GM23248 (cell line): ENCODE data around the gene DENND6B. TPM values are rescaled to one million over a fixed set of nuclear protein-coding genes. Genes with fewer than 3 reads are reported as not detected.

ENCODE experiments used
- DNase-seq: peaks from one replicate; pipeline ENCODE4 v3.0.0-alpha.2; 2015
- H2AFZ ChIP-seq: fragments of 200-600 bp; sonication (generic); 2 replicates; pipeline ENCODE4 v1.6.1; 2016; ENCODE audit warnings: antibody characterized with exemption
- H3F3A ChIP-seq: fragments of 200-600 bp; sonication (generic); 2 replicates; pipeline ENCODE4 v1.6.1; 2016; ENCODE audit warnings: mild to moderate bottlenecking, antibody characterized with exemption, mixed run types; ENCODE audit not compliant: insufficient read depth
- H3K27ac ChIP-seq: fragments of 200-600 bp; sonication (generic); 2 replicates; pipeline ENCODE4 v1.5.1; 2016; ENCODE audit warnings: mild to moderate bottlenecking
- H3K27me3 ChIP-seq: fragments of 200-600 bp; sonication (generic); replicated peaks from 2 replicates; pipeline ENCODE4 v1.6.1; 2016; ENCODE audit warnings: mild to moderate bottlenecking; ENCODE audit not compliant: insufficient read depth
- H3K36me3 ChIP-seq: fragments of 200-600 bp; sonication (generic); 2 replicates; pipeline ENCODE4 v1.6.1; 2016; ENCODE audit warnings: low read depth, mild to moderate bottlenecking
- H3K4me1 ChIP-seq: fragments of 200-600 bp; sonication (generic); 2 replicates; pipeline ENCODE4 v1.6.1; 2016; ENCODE audit warnings: mild to moderate bottlenecking; ENCODE audit not compliant: insufficient read depth
- H3K4me2 ChIP-seq: fragments of 200-600 bp; sonication (generic); one replicate; pipeline ENCODE4 v1.6.1; 2016; ENCODE audit warnings: mild to moderate bottlenecking; ENCODE audit not compliant: unreplicated experiment
- H3K4me3 ChIP-seq: fragments of 200-600 bp; sonication (generic); 2 replicates; pipeline ENCODE4 v1.5.1; 2016; ENCODE audit warnings: mild to moderate bottlenecking
- H3K79me2 ChIP-seq: fragments of 200-600 bp; sonication (generic); 2 replicates; pipeline ENCODE4 v1.6.1; 2016; ENCODE audit warnings: mild to moderate bottlenecking; ENCODE audit not compliant: insufficient read depth
- H3K9ac ChIP-seq: fragments of 200-600 bp; sonication (generic); 2 replicates; pipeline ENCODE4 v1.6.1; 2016; ENCODE audit warnings: mild to moderate bottlenecking
- H3K9me2 ChIP-seq: fragments of 200-600 bp; sonication (generic); 2 replicates; pipeline ENCODE4 v1.6.1; 2016; ENCODE audit warnings: mixed run types, mild to moderate bottlenecking, moderate library complexity; ENCODE audit not compliant: insufficient read depth
- H3K9me3 ChIP-seq: fragments of 200-600 bp; sonication (generic); one replicate; pipeline ENCODE4 v1.6.1; 2017; ENCODE audit warnings: low read depth
- H4K20me1 ChIP-seq: fragments of 200-600 bp; sonication (generic); 2 replicates; pipeline ENCODE4 v1.6.0; 2016; ENCODE audit not compliant: insufficient read depth
- EZH2 ChIP-seq: fragments of 200-600 bp; sonication (generic); IDR thresholded peaks from 2 replicates; pipeline ENCODE4 v1.6.1; 2018; ENCODE audit warnings: antibody characterized with exemption, mild to moderate bottlenecking; ENCODE audit not compliant: insufficient read depth, poor library complexity, severe bottlenecking
- EZH2phosphoT487 ChIP-seq: fragments of 200-600 bp; sonication (generic); IDR thresholded peaks from 2 replicates; pipeline ENCODE4 v1.6.1; 2018; ENCODE audit warnings: antibody characterized with exemption, moderate library complexity, mild to moderate bottlenecking, low read depth; ENCODE audit not compliant: insufficient read depth
- WGBS, 2 experiments: methylation state at CpG; one replicate each; pipeline ENCODE4 v1.1.6; 2015 to 2017; ENCODE audit warnings: low lambda C conversion rate in 2 of 2, low coverage in 1 of 2; ENCODE audit errors: missing lambda C conversion rate in 2 of 2; 5-methylcytosine and 5-hydroxymethylcytosine counted together
- in situ Hi-C: fragments of 300-500 bp; cut with MboI; formaldehyde crosslinking; loops from 2 replicates; pipeline ENCODE4 v1.15.0; 2020
- polyA plus RNA-seq: library from polyadenylated mRNA; unstranded; fragments of >200 nt; fragmentation: Nextera tagmentation; extraction: Ambion mirVana; gene quantifications from 2 replicates; pipeline ENCODE4 v1.2.1, GENCODE V29; 2016
- total RNA-seq: library from RNA; depleted of rRNA; stranded (reverse); fragments of >200 nt; shearing (Covaris generic); gene quantifications from 2 replicates; pipeline ENCODE4 v1.2.3, GENCODE V29; 2014; rRNA removed

DENND6B gene
- total and polyA plus RNA-seq, 2 experiments from 2014 or later, result 5.7 to 6.1 TPM

DNA sequence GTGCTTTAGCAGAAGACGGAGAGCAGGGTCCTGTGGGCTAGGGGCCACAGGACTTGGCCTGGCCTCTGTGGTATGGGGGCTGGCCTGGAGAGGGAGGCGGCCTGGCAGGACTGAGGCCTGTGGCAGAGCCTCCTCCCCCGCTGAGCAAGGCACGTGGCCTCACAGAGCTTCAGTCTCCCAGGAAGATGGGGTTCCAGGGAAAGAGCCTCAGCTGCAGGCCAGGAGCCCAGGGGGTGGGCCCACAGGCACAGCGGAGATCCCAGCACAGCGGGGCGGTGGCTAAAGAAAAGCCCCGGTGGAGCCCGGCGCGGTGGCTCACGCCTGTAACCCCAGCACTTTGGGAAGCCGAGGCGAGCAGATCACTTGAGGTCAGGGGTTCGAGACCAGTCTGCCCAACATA lies 67.5 kb downstream of the DENND6B start:
- in situ Hi-C loops, result no loop called here
- H3F3A ChIP-seq, result no peaks in the 10 kb centered on the region

More for the DNA sequence above, 67.5 kb downstream of the DENND6B start:
- no peak for TF ChIP-seq EZH2
- TF ChIP-seq EZH2phosphoT487, result no peak
- 92 to 99% methylated on average over 12 to 15 of the region's 15 CpGs for WGBS, 2 experiments
- Histone ChIP-seq H4K20me1 (no peaks in the 10 kb centered on the region), H3K36me3 (no peaks in the 10 kb centered on the region), H3K27me3 (no peaks in the 10 kb centered on the region), H3K9ac (no peak overlapping the region), H3K9me2 (no peaks in the 10 kb centered on the region), H3K79me2 (peaks cover 22% of the 10 kb centered on the region), H3K27ac (no peak overlapping the region), H2AFZ (no peak overlapping the region), H3K4me1 (0 out of 2 replicates have a peak, but pooled peaks cover 3% of the 10 kb centered on the region), H3K9me3 (no peaks in the 10 kb centered on the region), H3K4me2 (no peak overlapping the region), H3K4me3 (no peak overlapping the region)
- DNase-seq, result no peak

Other genes starting within 250 kb of the DENND6B start
- gene MLC1, start 241.6 kb downstream of the DENND6B start, total RNA-seq, result not detected in 2 replicates
- not detected in 2 replicates for gene MLC1, start 241.6 kb downstream of the DENND6B start, polyA plus RNA-seq
- gene MOV10L1, start 237.0 kb downstream of the DENND6B start, total RNA-seq, result not detected in 2 replicates
- gene MOV10L1, start 237.0 kb downstream of the DENND6B start, polyA plus RNA-seq, result not detected in 2 replicates
- under 0.01 TPM in 1 of 2 replicates, not detected in the other for gene PANX2, start 156.3 kb downstream of the DENND6B start, total RNA-seq
- gene PANX2, start 156.3 kb downstream of the DENND6B start, polyA plus RNA-seq, result 0.18 and 0.20 TPM in 2 replicates
- gene TRABD, start 141.1 kb downstream of the DENND6B start, total RNA-seq, result 19.5 and 33.5 TPM in 2 replicates
- gene TRABD, start 141.1 kb downstream of the DENND6B start, polyA plus RNA-seq, result 20.7 and 22.6 TPM in 2 replicates
- 24.3 and 29.1 TPM in 2 replicates for gene SELENOO, start 126.0 kb downstream of the DENND6B start, total RNA-seq
- 5.0 and 9.6 TPM in 2 replicates for gene SELENOO, start 126.0 kb downstream of the DENND6B start, polyA plus RNA-seq
- 32.0 and 33.8 TPM in 2 replicates for gene TUBGCP6, start 82.0 kb downstream of the DENND6B start, total RNA-seq
- 13.2 and 16.6 TPM in 2 replicates for gene TUBGCP6, start 82.0 kb downstream of the DENND6B start, polyA plus RNA-seq
- gene HDAC10, start 75.7 kb downstream of the DENND6B start, total RNA-seq, result 16.8 and 19.2 TPM in 2 replicates
- 4.3 and 6.6 TPM in 2 replicates for gene HDAC10, start 75.7 kb downstream of the DENND6B start, polyA plus RNA-seq
- 22.8 and 28.7 TPM in 2 replicates for gene MAPK12, start 65.3 kb downstream of the DENND6B start, total RNA-seq
- gene MAPK12, start 65.3 kb downstream of the DENND6B start, polyA plus RNA-seq, result 20.7 and 23.2 TPM in 2 replicates
- gene MAPK11, start 56.6 kb downstream of the DENND6B start, total RNA-seq, result 9.8 and 12.3 TPM in 2 replicates
- 1.0 and 1.2 TPM in 2 replicates for gene MAPK11, start 56.6 kb downstream of the DENND6B start, polyA plus RNA-seq
- 136 and 147 TPM in 2 replicates for gene PLXNB2, start 19.4 kb downstream of the DENND6B start, total RNA-seq
- gene PLXNB2, start 19.4 kb downstream of the DENND6B start, polyA plus RNA-seq, result 123 and 136 TPM in 2 replicates
- gene PPP6R2, start 16.3 kb upstream of the DENND6B start, total RNA-seq, result 50.0 and 58.4 TPM in 2 replicates
- gene PPP6R2, start 16.3 kb upstream of the DENND6B start, polyA plus RNA-seq, result 22.2 and 22.3 TPM in 2 replicates
- gene SBF1, start 148.0 kb upstream of the DENND6B start, total RNA-seq, result 92.0 and 93.5 TPM in 2 replicates
- gene SBF1, start 148.0 kb upstream of the DENND6B start, polyA plus RNA-seq, result 25.2 and 27.6 TPM in 2 replicates
- 11.4 and 15.2 TPM in 2 replicates for gene ADM2, start 154.5 kb upstream of the DENND6B start, total RNA-seq
- 11.6 and 14.0 TPM in 2 replicates for gene ADM2, start 154.5 kb upstream of the DENND6B start, polyA plus RNA-seq
- not detected in 2 replicates for gene MIOX, start 159.8 kb upstream of the DENND6B start, total RNA-seq
- 0.16 TPM in 1 of 2 replicates, not detected in the other for gene MIOX, start 159.8 kb upstream of the DENND6B start, polyA plus RNA-seq
- gene LMF2, start 180.7 kb upstream of the DENND6B start, total RNA-seq, result 95.0 and 124 TPM in 2 replicates
- 101 and 106 TPM in 2 replicates for gene LMF2, start 180.7 kb upstream of the DENND6B start, polyA plus RNA-seq
- gene NCAPH2, start 181.2 kb upstream of the DENND6B start, total RNA-seq, result 33.8 and 61.0 TPM in 2 replicates
- gene NCAPH2, start 181.2 kb upstream of the DENND6B start, polyA plus RNA-seq, result 27.7 and 28.6 TPM in 2 replicates
- 8.4 and 17.5 TPM in 2 replicates for gene SCO2, start 198.6 kb upstream of the DENND6B start, total RNA-seq
- gene SCO2, start 198.6 kb upstream of the DENND6B start, polyA plus RNA-seq, result 11.0 and 15.0 TPM in 2 replicates
- 33.2 and 42.4 TPM in 2 replicates for gene TYMP, start 203.0 kb upstream of the DENND6B start, total RNA-seq
- gene TYMP, start 203.0 kb upstream of the DENND6B start, polyA plus RNA-seq, result 24.3 and 24.8 TPM in 2 replicates
- gene KLHDC7B, start 218.9 kb upstream of the DENND6B start, total RNA-seq, result not detected in 2 replicates
- 0.06 TPM in 1 of 2 replicates, not detected in the other for gene KLHDC7B, start 218.9 kb upstream of the DENND6B start, polyA plus RNA-seq
- gene SYCE3, start 235.9 kb upstream of the DENND6B start, total RNA-seq, result not detected in 2 replicates
- gene SYCE3, start 235.9 kb upstream of the DENND6B start, polyA plus RNA-seq, result 0.49 and 0.80 TPM in 2 replicates